ENCODE measurements around the gene CHRNA3.

Gene CHRNA3

GRCh38 chr15:78619022-78619950, 1.5 kb downstream of the CHRNA3 start:
- no peak overlapping the region for H3K4me3 ChIP-seq (ENCODE audit: control insufficient read depth, low read depth, low read length)
- no peak for TF ChIP-seq CTCF (IDR thresholded peaks at IDR 0.05; ENCODE audit: control insufficient read depth, insufficient read depth, low read depth, low read length, missing control alignments)
- no peak for DNase-seq (ENCODE audit: low read depth)

- peak; percentile 39 for DNase-seq (ENCODE audit: low read depth)
- TF ChIP-seq CTCF (IDR thresholded peaks at IDR 0.05; ENCODE audit: control insufficient read depth, insufficient read depth, low read depth, low read length, missing control alignments): peak; percentile 79
- no peak overlapping the region for H3K4me3 ChIP-seq (ENCODE audit: control insufficient read depth, low read depth, low read length)
Measured at GRCh38 chr15:78618490-78618934, 2.3 kb downstream of the CHRNA3 start.

- no peak overlapping the region for H3K4me3 ChIP-seq (ENCODE audit: control insufficient read depth, low read depth, low read length)
- no peak for DNase-seq (ENCODE audit: low read depth)
- no peak for TF ChIP-seq CTCF (IDR thresholded peaks at IDR 0.05; ENCODE audit: control insufficient read depth, insufficient read depth, low read depth, low read length, missing control alignments)
Measured at GRCh38 chr15:78618064-78618463, 2.7 kb downstream of the CHRNA3 start.

GRCh38 chr15:78617516-78617915, 3.3 kb downstream of the CHRNA3 start:
- no peak overlapping the region for H3K4me3 ChIP-seq (ENCODE audit: control insufficient read depth, low read depth, low read length)
- no peak for DNase-seq (ENCODE audit: low read depth)
- TF ChIP-seq CTCF (IDR thresholded peaks at IDR 0.05; ENCODE audit: control insufficient read depth, insufficient read depth, low read depth, low read length, missing control alignments): no peak

GRCh38 chr15:78617076-78617475, 3.7 kb downstream of the CHRNA3 start:
- H3K4me3 ChIP-seq (ENCODE audit: control insufficient read depth, low read depth, low read length): no peak overlapping the region
- DNase-seq (ENCODE audit: low read depth): no peak
- TF ChIP-seq CTCF (IDR thresholded peaks at IDR 0.05; ENCODE audit: control insufficient read depth, insufficient read depth, low read depth, low read length, missing control alignments): no peak

- no peak for DNase-seq (ENCODE audit: low read depth)
- H3K4me3 ChIP-seq (ENCODE audit: control insufficient read depth, low read depth, low read length): no peak overlapping the region
- TF ChIP-seq CTCF (IDR thresholded peaks at IDR 0.05; ENCODE audit: control insufficient read depth, insufficient read depth, low read depth, low read length, missing control alignments): no peak
Measured at GRCh38 chr15:78616506-78616905, 4.3 kb downstream of the CHRNA3 start.

All from AG09309 (cell line).